GM21381 (cell line): ENCODE measurements around the gene FXR1.
"Not testable (repeated sequence)": the region's sequence is repeated elsewhere in the genome, so short reads cannot be mapped to it uniquely, and the experiment has no call there.

ENCODE experiments used
- ATAC-seq: cut with Tn5 transposase; IDR thresholded peaks from one replicate; pipeline ENCODE4 v1.9.1; 2021; ENCODE audit warnings: mild to moderate bottlenecking, moderate library complexity; ENCODE audit not compliant: unreplicated experiment

FXR1 gene

DNA sequence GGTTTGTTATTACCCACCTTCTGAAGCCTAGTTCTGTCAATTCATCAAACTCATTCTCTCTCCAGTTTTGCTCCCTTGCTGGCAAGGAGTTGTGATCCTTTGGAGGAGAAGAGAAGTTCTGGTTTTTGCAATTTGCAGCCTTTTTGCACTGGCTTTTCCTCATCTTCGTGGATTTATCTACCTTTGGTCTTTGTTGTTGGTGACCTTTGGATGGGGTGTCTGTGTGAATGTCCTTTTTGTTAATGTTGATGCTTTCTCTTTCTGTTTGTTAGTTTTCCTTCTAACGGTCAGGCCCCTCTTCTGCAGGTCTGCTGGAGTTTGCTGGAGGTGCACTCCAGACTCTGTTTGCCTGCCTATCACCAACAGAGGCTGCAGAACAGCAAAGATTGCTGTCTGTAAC, 91.0 kb downstream of the FXR1 start:
- not testable (repeated sequence) for ATAC-seq

- no peak for ATAC-seq
These were observed 94.1 kb downstream of the FXR1 start for GRCh38 chr3:181006541-181006940.

GRCh38 chr3:181007262-181007661, 94.8 kb downstream of the FXR1 start:
- no peak for ATAC-seq

DNA sequence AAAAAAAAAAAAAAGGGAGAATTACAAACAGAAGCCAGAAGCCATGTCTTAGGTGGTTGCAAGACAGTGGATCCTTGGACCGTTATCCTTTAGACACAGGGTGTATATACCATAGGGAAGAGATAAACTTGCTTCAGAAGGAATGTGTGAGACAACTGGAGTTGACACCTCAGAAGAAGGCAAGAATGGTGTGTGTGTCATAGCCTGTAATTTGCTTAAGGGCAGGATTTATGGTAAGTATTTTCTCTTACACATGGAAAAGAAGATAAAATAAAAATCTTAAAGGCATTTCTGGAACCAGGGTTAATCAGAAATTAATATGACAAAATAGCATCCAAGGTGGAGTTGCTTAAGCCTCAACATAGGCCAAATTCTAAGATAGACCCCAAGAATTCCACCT, 96.3 kb downstream of the FXR1 start:
- no peak for ATAC-seq

GRCh38 chr3:181009225-181009624, 96.8 kb downstream of the FXR1 start:
- no peak for ATAC-seq

DNA sequence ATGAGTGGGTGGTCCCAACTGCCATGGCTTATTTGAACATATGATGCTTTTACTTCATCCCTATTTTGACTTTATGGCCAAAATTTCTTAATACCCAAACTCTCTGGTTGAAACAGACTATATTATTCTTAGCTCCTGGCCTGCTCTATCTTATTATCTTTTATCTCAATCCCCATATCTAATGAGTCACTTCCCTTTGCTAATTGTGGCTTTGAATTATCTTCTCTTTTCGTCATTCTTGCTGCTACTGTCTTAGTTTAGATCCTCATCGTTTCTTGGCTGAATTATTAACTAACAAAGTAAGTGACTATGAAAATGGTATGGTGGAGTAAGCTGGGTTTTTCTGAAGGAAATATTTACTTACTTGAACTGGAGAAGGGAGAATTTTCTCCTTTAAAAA, 105.2 kb downstream of the FXR1 start:
- ATAC-seq, result no peak

DNA sequence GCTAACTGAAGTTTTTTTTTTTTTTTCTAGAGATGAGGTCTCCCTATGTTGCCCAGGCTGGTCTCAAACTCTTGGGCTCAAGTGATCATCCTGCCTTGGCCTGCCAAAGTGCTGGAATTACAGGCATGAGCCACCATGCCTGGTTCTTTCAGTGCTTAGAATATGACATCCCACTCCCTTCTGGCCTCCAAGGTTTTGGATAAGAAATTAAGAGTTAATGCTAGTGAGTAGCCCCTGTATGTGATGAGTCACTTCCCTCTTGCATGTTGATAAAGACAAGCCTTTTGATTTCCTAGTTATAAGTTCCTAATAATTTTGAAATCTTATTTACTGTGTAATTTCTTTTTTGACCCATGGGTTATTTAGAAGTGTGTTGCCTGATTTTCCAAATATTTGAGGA, 112.7 kb downstream of the FXR1 start:
- ATAC-seq, result no peak

DNA sequence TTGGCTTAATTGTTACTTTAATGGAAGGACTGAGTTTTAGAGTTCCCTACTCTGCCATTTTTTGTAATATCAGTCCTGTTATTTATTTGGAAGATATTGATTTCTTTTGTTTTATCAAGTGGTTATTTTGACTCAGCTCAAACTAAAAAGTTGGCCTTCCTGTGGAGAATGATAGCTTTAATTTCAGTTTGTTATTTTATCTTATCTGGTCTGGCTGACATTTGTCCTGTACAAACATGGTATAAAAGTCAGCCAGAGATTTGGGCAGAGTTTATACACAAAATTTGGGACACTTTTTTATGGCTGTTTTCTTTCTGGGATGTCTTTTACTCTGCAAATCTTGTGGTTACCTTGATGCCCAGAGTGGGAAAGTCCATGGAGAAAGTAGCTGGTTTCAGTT, 118.5 kb downstream of the FXR1 start:
- ATAC-seq, result no peak
